Measurements from ENCODE around the gene CDH11.

Gene CDH11

GRCh38 chr16:65095090-65095728, 26.7 kb downstream of the CDH11 start:
- H3K4me3 ChIP-seq (ENCODE audit: severe bottlenecking) = no peak overlapping the region
- no peak for ATAC-seq (ENCODE audit: low read depth)
- H3K27me3 ChIP-seq (ENCODE audit: insufficient read depth, poor library complexity, severe bottlenecking) = no peaks in the 10 kb centered on the region
- no peak overlapping the region for H3K27ac ChIP-seq (ENCODE audit: poor library complexity, severe bottlenecking)
- TF ChIP-seq CTCF (IDR thresholded peaks at IDR 0.05; ENCODE audit: poor library complexity, severe bottlenecking) = no peak
- DNase-seq (ENCODE audit: low spot score) = no peak
- no peaks in the 10 kb centered on the region for H3K9me3 ChIP-seq (ENCODE audit: severe bottlenecking)
- H3K36me3 ChIP-seq (ENCODE audit: low read depth) = peaks cover 8% of the 10 kb centered on the region; the same call in 1 of the 2 replicates
- peaks cover 14% of the 10 kb centered on the region for H3K4me1 ChIP-seq (ENCODE audit: insufficient read depth, poor library complexity, severe bottlenecking)

GRCh38 chr16:65094009-65094408, 27.9 kb downstream of the CDH11 start:
- no peak overlapping the region for H3K27ac ChIP-seq (ENCODE audit: poor library complexity, severe bottlenecking)
- TF ChIP-seq CTCF (IDR thresholded peaks at IDR 0.05; ENCODE audit: poor library complexity, severe bottlenecking) = no peak
- DNase-seq (ENCODE audit: low spot score) (no peak), ATAC-seq (ENCODE audit: low read depth) (no peak)
- peaks cover 8% of the 10 kb centered on the region; the same call in 1 of the 2 replicates for H3K36me3 ChIP-seq (ENCODE audit: low read depth)
- H3K4me3 ChIP-seq (ENCODE audit: severe bottlenecking) = no peak overlapping the region
- H3K9me3 ChIP-seq (ENCODE audit: severe bottlenecking) = no peaks in the 10 kb centered on the region
- H3K27me3 ChIP-seq (ENCODE audit: insufficient read depth, poor library complexity, severe bottlenecking) = no peaks in the 10 kb centered on the region
- peaks cover 3% of the 10 kb centered on the region for H3K4me1 ChIP-seq (ENCODE audit: insufficient read depth, poor library complexity, severe bottlenecking)

- TF ChIP-seq CTCF (IDR thresholded peaks at IDR 0.05; ENCODE audit: poor library complexity, severe bottlenecking) = no peak
- no peak for DNase-seq (ENCODE audit: low spot score)
- H3K27me3 ChIP-seq (ENCODE audit: insufficient read depth, poor library complexity, severe bottlenecking) = no peaks in the 10 kb centered on the region
- H3K36me3 ChIP-seq (ENCODE audit: low read depth) = no peaks in the 10 kb centered on the region
- ATAC-seq (ENCODE audit: low read depth) = peak; percentile 33; the same call in 1 of the 3 replicates
- no peak overlapping the region for H3K4me3 ChIP-seq (ENCODE audit: severe bottlenecking)
- H3K27ac ChIP-seq (ENCODE audit: poor library complexity, severe bottlenecking) = no peak overlapping the region
- no peaks in the 10 kb centered on the region for H3K4me1 ChIP-seq (ENCODE audit: insufficient read depth, poor library complexity, severe bottlenecking)
- no peaks in the 10 kb centered on the region for H3K9me3 ChIP-seq (ENCODE audit: severe bottlenecking)
These were observed 38.6 kb downstream of the CDH11 start for GRCh38 chr16:65083164-65083857.

GRCh38 chr16:65079549-65079948, 42.3 kb downstream of the CDH11 start:
- ATAC-seq (ENCODE audit: low read depth) = no peak
- DNase-seq (ENCODE audit: low spot score) = no peak
- Histone ChIP-seq H3K9me3 (ENCODE audit: severe bottlenecking) (no peaks in the 10 kb centered on the region), H3K27me3 (ENCODE audit: insufficient read depth, poor library complexity, severe bottlenecking) (no peaks in the 10 kb centered on the region), H3K4me3 (ENCODE audit: severe bottlenecking) (no peak overlapping the region), H3K4me1 (ENCODE audit: insufficient read depth, poor library complexity, severe bottlenecking) (no peaks in the 10 kb centered on the region), H3K36me3 (ENCODE audit: low read depth) (no peaks in the 10 kb centered on the region), H3K27ac (ENCODE audit: poor library complexity, severe bottlenecking) (no peak overlapping the region)
- TF ChIP-seq CTCF (IDR thresholded peaks at IDR 0.05; ENCODE audit: poor library complexity, severe bottlenecking) = no peak

- Histone ChIP-seq H3K36me3 (ENCODE audit: low read depth) (no peaks in the 10 kb centered on the region), H3K9me3 (ENCODE audit: severe bottlenecking) (no peaks in the 10 kb centered on the region), H3K4me3 (ENCODE audit: severe bottlenecking) (no peak overlapping the region), H3K4me1 (ENCODE audit: insufficient read depth, poor library complexity, severe bottlenecking) (no peaks in the 10 kb centered on the region), H3K27ac (ENCODE audit: poor library complexity, severe bottlenecking) (no peak overlapping the region), H3K27me3 (ENCODE audit: insufficient read depth, poor library complexity, severe bottlenecking) (no peaks in the 10 kb centered on the region)
- no peak for DNase-seq (ENCODE audit: low spot score)
- ATAC-seq (ENCODE audit: low read depth) = no peak
- TF ChIP-seq CTCF (IDR thresholded peaks at IDR 0.05; ENCODE audit: poor library complexity, severe bottlenecking) = no peak
These were observed 44.7 kb downstream of the CDH11 start for GRCh38 chr16:65077181-65077580.
